ENCODE data around the gene PDCD7. TPM values are rescaled to one million over a fixed set of nuclear protein-coding genes. Genes with fewer than 3 reads are reported as not detected.

PDCD7 gene
- total and polyA plus RNA-seq, 2 of the 4 experiments (the other 2 are of a cell fraction): 4.7 to 12.3 TPM

GRCh38 chr15:65146438-65146837, 12.8 kb upstream of the PDCD7 start:
- H3K4ac ChIP-seq (ENCODE audit: low read depth, low read length): no peak overlapping the region
- no peaks in the 10 kb centered on the region for H3K9me1 ChIP-seq (ENCODE audit: insufficient read depth, low read length)
- H4K8ac ChIP-seq (ENCODE audit: low read depth in 2 of 2, low read length in 2 of 2): no peak overlapping the region
- no peaks in the 10 kb centered on the region for H3K4me1 ChIP-seq (ENCODE audit: control insufficient read depth, insufficient read depth, low read length)
- no peaks in the 10 kb centered on the region for H3K79me1 ChIP-seq (ENCODE audit: low read depth in 1 of 2, low read length in 2 of 2)
- ChIA-PET POLR2A (ENCODE audit: unreplicated experiment) (no interaction called here), CTCF (no interaction called here)
- H4K91ac ChIP-seq (ENCODE audit: insufficient read depth, low read depth, low read length): no peak overlapping the region
- H3K36me3 ChIP-seq (ENCODE audit: control insufficient read depth, insufficient read depth, low read length): peaks cover 15% of the 10 kb centered on the region
- no peak for DNase-seq
- H2BK20ac ChIP-seq (ENCODE audit: low read depth, low read length): no peak overlapping the region
- dilution Hi-C loops (cut with HindIII; ENCODE audit: low sequenced_read_pairs, unreplicated experiment): no loop called here
- in situ Hi-C loops (cut with MboI; ENCODE audit: low sequenced_read_pairs): no loop called here
- H2AFZ ChIP-seq (replicated peaks; ENCODE audit: low read length, poor library complexity): no peak overlapping the region
- no peak overlapping the region for H3K14ac ChIP-seq (replicated peaks; ENCODE audit: low read depth, low read length)
- no peak overlapping the region for H4K5ac ChIP-seq (ENCODE audit: low read depth, low read length)
- H3K9me3 ChIP-seq (ENCODE audit: control insufficient read depth, insufficient read depth, low read length): no peaks in the 10 kb centered on the region
- WGBS, 2 experiments (ENCODE audit: extremely low coverage in 2 of 2, insufficient read length in 1 of 2): 86% methylated on average over 1 of the region's 4 CpGs; no CpG with 5 or more reads in 1 of the 2 experiments
- H3K4me3 ChIP-seq (ENCODE audit: insufficient read depth, low read depth, low read length): no peak overlapping the region
- BruUV-seq (replicated peaks): no TSS peak
- H3K4me2 ChIP-seq (ENCODE audit: low read depth, low read length): no peak overlapping the region
- no peak overlapping the region for H2BK5ac ChIP-seq (ENCODE audit: low read depth, low read length, poor library complexity, severe bottlenecking)
- H4K20me1 ChIP-seq (ENCODE audit: insufficient read depth, low read length): no peaks in the 10 kb centered on the region
- H3K27me3 ChIP-seq (ENCODE audit: control insufficient read depth, insufficient read depth, low read length): no peaks in the 10 kb centered on the region
- no peak overlapping the region for H3K9ac ChIP-seq (ENCODE audit: low read depth, low read length)
- no peak for ATAC-seq (ENCODE audit: low read depth)
- no peak overlapping the region for H2BK120ac ChIP-seq (ENCODE audit: low read depth, low read length)
- no peak overlapping the region for H2AK9ac ChIP-seq (replicated peaks; ENCODE audit: low read depth, low read length, poor library complexity)
- intact Hi-C loops (cut with micrococcal nuclease): no loop called here
- no peak overlapping the region for H3K27ac ChIP-seq (ENCODE audit: insufficient read depth, low read length)
- H3K56ac ChIP-seq (ENCODE audit: extremely low read depth, insufficient read depth, low read length): no peak overlapping the region
- no peak overlapping the region for H2BK15ac ChIP-seq (ENCODE audit: low read depth, low read length)
- H3K18ac ChIP-seq (ENCODE audit: low read depth, low read length): no peak overlapping the region
- TF ChIP-seq RFX5 (IDR thresholded peaks at IDR 0.05; ENCODE audit: low read depth, low read length): no peak
- no peak for TF ChIP-seq MAZ (IDR thresholded peaks at IDR 0.05; ENCODE audit: borderline replicate concordance, low read depth, low read length)
- no peak for TF ChIP-seq SMC3 (IDR thresholded peaks at IDR 0.05; ENCODE audit: low read depth, low read length)
- TF ChIP-seq NFE2L2 (IDR thresholded peaks at IDR 0.05; ENCODE audit: low read depth, low read length): no peak
- no peak for TF ChIP-seq RCOR1 (IDR thresholded peaks at IDR 0.05; ENCODE audit: insufficient replicate concordance, low read length)
- TF ChIP-seq BHLHE40 (IDR thresholded peaks at IDR 0.05; ENCODE audit: low read depth, low read length): no peak
- no peak for TF ChIP-seq MXI1 (IDR thresholded peaks at IDR 0.05; ENCODE audit: borderline replicate concordance, low read depth, low read length)
- TF ChIP-seq, protein P1, sequence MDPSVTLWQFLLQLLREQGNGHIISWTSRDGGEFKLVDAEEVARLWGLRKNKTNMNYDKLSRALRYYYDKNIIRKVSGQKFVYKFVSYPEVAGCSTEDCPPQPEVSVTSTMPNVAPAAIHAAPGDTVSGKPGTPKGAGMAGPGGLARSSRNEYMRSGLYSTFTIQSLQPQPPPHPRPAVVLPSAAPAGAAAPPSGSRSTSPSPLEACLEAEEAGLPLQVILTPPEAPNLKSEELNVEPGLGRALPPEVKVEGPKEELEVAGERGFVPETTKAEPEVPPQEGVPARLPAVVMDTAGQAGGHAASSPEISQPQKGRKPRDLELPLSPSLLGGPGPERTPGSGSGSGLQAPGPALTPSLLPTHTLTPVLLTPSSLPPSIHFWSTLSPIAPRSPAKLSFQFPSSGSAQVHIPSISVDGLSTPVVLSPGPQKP (IDR thresholded peaks at IDR 0.05; ENCODE audit: borderline replicate concordance, low read depth, low read length): no peak
- no peak for TF ChIP-seq FOS (IDR thresholded peaks at IDR 0.05; ENCODE audit: low read depth, low read length)
- TF ChIP-seq, protein P2, sequence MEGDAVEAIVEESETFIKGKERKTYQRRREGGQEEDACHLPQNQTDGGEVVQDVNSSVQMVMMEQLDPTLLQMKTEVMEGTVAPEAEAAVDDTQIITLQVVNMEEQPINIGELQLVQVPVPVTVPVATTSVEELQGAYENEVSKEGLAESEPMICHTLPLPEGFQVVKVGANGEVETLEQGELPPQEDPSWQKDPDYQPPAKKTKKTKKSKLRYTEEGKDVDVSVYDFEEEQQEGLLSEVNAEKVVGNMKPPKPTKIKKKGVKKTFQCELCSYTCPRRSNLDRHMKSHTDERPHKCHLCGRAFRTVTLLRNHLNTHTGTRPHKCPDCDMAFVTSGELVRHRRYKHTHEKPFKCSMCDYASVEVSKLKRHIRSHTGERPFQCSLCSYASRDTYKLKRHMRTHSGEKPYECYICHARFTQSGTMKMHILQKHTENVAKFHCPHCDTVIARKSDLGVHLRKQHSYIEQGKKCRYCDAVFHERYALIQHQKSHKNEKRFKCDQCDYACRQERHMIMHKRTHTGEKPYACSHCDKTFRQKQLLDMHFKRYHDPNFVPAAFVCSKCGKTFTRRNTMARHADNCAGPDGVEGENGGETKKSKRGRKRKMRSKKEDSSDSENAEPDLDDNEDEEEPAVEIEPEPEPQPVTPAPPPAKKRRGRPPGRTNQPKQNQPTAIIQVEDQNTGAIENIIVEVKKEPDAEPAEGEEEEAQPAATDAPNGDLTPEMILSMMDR (conservative IDR thresholded peaks at IDR 0.05; ENCODE audit: low read depth, low read length): no peak
- TF ChIP-seq MAFK (IDR thresholded peaks at IDR 0.05; ENCODE audit: low read depth, low read length): no peak
- no peak for TF ChIP-seq RAD21 (IDR thresholded peaks at IDR 0.05; ENCODE audit: low read length)
- no peak for TF ChIP-seq CEBPB (IDR thresholded peaks at IDR 0.05; ENCODE audit: low read depth, low read length)
- H3K23ac ChIP-seq (ENCODE audit: low read depth, low read length): no peak overlapping the region
- no peak overlapping the region for H2AK5ac ChIP-seq (ENCODE audit: low read depth, low read length)
